NCI-H2081 (cell line): Measurements from ENCODE around the gene JADE1.
A peak's percentile ranks its signal among the peaks of the same experiment; 100 is the strongest.

Source experiments
- DNase-seq, 2 experiments: peaks; one replicate each; lab custom pipeline; 2025; lab: John Stamatoyannopoulos, UW

Gene JADE1

DNA sequence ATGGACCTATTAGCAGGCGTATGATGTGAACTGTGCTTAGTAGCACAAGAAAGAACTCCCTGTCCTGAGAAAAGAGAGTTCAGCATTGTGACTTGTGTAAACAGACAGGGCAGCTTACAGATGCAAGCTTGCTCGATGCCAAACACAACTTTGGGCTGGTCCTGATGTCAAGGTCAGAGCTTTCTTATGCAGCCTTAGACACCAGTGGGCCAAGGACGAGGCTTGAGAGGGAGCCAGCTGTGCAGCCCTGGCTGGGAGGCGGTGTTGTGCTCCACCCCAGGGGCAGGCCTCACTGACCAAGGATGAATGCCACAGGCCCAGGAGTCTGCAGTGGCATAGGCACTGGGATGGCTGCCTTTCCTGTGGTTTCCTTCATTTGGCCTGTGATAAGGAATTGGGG, 35.4 kb downstream of the JADE1 start:
- no peak for DNase-seq

- DNase-seq: peak; percentile 10 to 68
These were observed 36.6 kb downstream of the JADE1 start for GRCh38 chr4:128846063-128846462.

GRCh38 chr4:128847082-128847724, 37.7 kb downstream of the JADE1 start:
- peak; percentile 24 to 47 for DNase-seq

GRCh38 chr4:128848461-128848860, 39.0 kb downstream of the JADE1 start:
- no peak for DNase-seq

DNA sequence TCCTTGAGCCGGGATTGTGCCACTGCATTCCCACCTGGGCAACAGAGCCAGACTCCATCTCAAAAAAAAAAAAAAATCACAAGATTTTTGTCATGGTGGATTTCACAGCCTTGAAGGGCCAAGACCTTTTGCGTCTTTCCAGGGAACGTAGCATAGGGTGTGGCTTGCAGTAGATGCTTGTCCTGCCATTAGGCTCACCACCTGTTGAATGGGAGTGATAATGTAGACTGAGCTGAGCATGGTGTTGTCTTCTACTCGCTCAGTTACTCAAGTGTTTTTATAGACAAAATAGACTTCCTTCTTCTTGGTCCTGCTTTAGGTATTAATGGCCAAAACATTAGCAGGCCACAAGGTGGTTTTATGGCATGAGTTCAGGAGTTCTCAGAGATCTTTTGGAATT, 40.8 kb downstream of the JADE1 start:
- no peak for DNase-seq

- no peak for DNase-seq
These were observed 44.2 kb downstream of the JADE1 start for GRCh38 chr4:128853741-128854140.

GRCh38 chr4:128854433-128854832, 44.9 kb downstream of the JADE1 start:
- no peak for DNase-seq

GRCh38 chr4:128855621-128856020, 46.1 kb downstream of the JADE1 start:
- DNase-seq: no peak

DNA sequence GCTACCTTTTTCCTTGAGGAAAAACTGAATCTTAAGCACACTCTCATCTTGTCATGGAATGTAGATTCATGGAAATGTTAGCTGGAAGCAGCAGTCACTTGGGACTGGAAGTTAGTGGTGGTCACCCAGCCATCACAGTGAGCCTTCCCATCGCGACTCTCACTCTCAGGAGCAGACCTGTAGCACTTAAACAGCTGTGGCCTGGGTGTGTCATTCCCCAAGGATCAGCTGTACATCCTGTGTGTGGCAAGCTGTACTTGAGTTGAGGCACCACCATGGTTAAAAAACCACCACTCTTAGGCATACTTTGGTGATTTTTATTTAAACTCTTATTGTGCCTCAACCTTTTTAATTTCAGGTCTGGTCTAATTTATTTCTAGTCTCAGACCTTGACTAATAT, 46.7 kb downstream of the JADE1 start:
- no peak for DNase-seq

- DNase-seq: no peak
These were observed 49.6 kb downstream of the JADE1 start for GRCh38 chr4:128858879-128859671.

GRCh38 chr4:128859887-128860677, 50.6 kb downstream of the JADE1 start:
- DNase-seq: no peak

- no peak for DNase-seq
These were observed 52.5 kb downstream of the JADE1 start for GRCh38 chr4:128861856-128862518.

DNA sequence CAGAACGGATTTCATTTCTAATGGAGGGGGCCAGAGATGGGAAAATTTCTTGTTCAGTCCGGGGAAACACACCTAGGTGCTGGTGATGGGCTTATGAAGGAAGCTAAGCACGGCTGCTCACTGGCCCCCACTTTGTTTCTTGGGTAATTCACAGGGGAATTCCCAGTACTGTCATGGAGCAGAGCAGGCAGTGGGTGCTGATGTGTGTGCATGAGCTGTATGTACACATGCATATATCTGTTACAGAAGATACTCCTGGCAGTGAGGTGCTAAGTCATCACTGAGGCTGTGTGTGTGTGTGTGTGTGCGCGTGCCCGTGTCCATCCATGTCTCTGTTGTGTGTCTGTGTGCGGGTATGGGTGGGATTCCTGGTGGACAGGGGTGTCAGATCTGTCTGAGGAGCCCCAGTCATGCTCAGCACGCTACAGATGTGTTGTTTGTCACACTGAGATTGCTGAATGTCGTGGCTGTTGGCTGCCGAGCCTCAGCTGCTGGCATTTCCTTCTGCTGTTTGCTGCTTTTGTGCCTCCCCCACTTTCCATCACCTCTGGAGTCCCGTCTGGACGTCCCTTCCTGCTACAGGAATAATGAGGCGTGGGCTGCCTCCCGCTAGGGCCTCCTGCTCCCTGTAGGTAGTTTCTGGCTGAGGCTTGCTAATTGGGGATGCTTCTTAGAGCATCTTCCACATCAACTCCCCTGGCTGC, 53.3 kb downstream of the JADE1 start:
- DNase-seq: no peak

- peak; percentile 46 to 62 for DNase-seq
These were observed 54.0 kb downstream of the JADE1 start for GRCh38 chr4:128863312-128864075.

- no peak for DNase-seq
These were observed 55.6 kb downstream of the JADE1 start for GRCh38 chr4:128865132-128865531.

GRCh38 chr4:128866269-128866668, 56.8 kb downstream of the JADE1 start:
- DNase-seq: no peak

DNA sequence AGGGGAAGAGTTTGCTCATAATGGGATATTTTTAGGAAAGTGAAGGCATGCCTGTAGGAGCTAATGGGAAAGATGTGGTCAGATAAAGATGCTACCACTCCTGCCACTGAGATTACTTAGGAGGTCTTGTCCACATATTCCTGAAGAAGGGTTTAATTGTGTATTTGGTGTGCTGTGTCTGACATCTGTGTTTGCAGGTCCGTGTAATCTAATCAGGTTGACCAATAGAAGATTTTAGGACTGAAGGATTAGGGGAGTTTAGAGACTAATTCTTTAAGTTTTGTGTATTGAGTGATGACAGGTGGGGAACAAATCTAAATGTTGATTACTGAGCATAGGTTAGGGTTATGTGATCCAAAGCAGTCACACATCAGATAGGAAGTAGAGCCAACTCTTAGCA, 57.2 kb downstream of the JADE1 start:
- no peak for DNase-seq

DNA sequence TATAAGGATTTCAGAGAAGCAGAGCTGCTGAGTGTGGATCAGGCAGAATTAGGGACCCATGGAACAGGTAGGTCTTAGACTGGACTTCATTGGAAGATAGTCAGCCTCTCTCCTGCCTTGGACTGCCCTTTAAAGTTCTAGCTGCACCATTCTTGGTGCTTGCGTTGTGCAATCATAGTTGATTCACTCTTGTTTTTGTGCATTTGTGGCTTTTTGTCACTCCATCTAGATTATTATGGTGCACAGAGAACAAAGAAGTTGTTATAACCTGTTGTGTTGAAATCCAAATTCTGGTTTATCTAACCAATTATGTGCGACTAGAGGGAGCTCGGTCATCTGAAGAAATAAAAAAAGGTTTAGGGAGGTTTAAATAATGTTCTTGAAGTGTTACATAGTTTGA, 59.3 kb downstream of the JADE1 start:
- no peak for DNase-seq

DNA sequence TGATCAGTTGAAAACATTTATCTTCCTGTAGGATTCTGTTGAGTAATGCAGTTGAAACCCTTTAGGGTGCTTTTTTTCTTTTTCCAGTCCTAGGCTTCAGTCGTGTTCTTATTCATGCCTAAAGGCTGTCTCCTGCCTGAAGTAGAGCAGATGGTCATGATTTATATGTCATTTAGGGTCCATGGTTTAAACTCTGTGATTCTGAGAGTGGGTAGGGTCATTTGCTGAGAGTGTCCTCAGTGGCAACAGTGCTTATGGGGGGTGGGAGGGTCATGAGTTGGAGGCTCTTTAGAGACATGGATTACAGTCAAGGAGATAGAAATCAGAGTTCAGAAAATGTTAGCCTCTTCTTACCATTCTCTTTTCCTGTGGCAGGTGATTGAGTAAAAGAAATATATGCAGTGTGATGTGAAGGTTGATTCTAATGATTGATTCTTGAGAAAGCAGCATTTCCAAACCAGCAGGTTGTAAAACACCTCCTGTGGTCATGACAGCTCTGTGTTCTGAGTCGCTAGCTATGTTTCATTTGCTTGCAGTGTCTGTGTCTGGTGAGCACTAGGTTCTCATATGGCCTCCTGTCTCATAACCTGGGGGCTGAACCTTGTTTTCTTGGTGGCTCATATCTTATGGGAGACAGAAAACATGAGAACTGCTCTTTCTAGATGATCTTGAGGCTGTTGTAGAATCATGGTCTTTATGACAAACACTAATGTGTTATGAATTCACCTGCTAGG, 60.4 kb downstream of the JADE1 start:
- no peak for DNase-seq

DNA sequence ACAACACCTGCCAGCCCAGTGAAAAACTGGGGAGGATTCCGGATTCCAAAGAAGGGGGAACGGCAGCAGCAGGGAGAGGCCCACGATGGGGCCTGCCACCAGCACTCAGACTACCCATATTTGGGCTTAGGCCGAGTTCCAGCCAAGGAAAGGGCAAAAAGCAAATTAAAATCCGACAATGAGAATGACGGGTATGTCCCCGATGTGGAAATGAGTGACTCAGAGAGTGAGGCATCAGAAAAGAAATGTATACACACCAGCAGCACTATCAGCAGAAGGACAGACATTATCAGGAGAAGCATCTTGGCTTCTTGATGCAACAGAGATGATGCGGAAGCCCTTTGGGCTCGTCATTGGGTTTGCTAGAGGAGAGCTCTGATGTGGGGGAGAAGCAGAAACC, 62.4 kb downstream of the JADE1 start:
- no peak for DNase-seq
